ENCODE measurements around the gene BORCS8.
"Not testable (repeated sequence)": the region's sequence is repeated elsewhere in the genome, so short reads cannot be mapped to it uniquely, and the experiment has no call there.

Gene BORCS8

GRCh38 chr19:19179548-19180441, 12.2 kb downstream of the BORCS8 start:
- DNase-seq, result no peak

DNA sequence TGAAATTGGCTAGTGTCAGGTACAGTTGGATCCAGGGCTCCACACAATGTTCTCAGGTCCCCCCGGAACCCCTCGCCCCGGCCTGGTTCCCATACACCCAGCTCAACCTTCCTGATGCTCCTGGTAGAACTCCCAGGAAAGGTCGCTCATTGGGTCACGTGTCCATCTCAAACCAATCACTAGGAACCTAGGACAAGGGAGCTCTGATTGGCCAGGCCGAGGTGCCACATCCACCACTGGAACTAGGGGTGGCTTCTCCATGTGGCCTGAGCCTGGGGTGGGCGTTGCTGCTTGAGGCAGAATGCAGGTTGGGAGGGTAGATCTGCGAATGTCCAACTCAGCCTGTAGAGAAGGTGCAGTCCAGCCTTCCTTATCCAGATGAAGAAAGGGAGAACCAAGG, 15.0 kb downstream of the BORCS8 start:
- no peak for DNase-seq

- not testable (repeated sequence) for DNase-seq
Observed at GRCh38 chr19:19173243-19173642, 18.7 kb downstream of the BORCS8 start.

DNA sequence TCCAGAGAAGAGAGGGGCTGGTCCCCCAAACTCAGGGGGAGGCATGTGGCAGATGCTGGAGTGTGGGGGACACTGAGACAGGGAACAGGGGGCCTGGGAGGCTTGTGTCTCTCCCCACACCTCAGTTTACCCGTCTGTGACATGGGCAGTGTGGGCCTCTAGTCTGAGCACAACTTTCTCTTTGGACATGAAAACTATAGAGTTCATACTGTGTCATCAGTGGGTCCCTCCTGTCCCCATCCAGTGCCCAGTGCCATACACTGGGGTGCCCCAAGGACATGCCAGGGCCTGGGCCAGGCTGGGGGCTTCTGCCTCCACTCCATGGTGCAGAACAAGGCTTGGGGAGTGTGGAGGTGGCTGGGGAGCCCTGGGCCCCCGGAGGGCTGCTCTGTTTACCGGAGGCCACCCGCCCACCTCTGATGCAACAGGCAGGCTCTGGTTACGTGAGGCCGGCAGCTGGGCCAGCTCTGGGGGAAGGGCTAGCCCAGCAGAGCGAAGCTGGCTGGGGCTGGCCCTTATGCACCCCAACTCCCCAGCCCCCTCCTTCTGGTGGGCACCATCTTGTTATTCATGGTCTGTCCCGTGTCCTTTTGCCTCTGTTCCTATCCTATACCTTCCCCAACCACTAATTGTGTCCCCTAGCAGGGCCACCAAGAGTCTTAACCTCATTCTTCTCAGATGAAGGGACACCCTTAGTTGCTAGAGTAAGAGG, 20.0 kb downstream of the BORCS8 start:
- no peak for DNase-seq

DNA sequence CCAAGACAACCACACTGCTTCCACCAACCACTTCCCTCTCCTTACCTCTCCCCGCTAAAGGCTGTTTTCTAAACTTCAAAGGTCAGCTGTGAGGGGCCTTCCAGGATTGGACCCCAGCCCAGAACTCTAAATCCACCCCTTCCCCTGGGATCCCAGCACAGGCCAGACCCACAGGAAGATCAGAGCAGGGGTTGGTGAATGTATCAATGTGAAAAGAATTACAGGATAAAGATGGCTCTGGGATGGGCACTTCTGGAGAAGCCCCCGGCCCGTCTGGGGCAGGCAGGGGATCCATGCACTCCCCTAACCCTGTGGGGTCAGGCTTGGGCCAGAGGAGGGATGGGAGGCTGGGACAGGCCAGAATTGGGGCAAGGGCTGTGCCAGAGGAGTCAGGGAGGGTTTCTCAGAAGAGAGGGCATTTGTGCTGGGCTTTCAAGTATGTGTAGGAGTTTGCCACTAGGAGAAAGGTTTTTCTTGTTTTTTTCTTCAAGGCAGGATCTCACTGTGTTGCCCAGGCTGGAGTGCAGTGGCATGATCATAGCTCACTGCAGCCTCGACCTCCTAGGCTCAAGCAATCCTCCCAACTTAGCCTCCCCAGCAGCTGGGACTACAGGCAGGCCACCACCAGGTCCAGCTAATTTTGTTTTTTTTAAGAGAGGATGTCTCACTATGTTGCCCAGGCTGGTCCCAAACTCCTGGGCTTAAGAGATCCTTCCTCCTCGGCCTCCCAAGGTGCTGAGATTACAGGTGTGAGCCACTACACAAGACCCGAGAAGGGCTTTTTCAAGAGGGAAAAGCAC, 20.9 kb downstream of the BORCS8 start:
- DNase-seq, result no peak

DNA sequence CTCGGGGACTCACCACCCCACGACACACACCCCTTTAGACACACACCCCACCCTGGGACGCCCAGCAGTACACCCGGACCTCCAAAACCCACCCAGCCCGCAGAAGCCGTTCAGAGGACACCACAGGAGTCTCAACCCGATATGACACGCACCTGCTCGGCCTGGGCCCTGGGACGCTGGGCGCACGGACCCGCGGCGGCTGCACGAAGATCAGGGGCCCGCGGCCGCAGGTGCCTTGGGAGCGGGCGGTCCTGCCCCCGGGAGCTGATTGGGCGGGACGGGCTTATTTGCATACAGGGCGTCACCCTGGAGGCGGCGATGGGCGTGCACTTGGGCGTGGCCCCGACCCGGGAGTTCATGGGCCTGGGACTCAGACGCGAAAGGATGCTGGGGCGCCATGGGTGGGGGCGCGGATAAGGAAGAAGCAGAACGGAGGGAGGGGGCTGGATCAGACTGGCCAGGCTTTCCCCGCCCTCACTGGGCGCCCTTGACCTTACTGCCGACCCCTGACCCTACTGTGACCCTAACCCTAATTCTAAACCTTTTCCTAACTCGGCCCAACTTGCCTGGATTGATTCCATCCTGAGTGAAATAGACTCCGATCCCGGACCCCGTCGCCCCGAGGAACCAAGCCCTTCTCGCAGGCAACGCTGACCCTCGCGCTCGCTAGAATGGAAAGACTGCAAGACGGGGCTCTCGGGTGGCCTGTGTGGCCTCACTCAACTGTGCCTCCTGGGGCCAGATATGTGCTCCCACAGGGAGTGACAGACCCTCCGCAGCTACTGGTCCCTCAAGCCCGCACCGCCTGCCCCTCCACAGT, 21.7 kb downstream of the BORCS8 start, which contains the start of gene MEF2B:
Gene MEF2B (minus strand): TSS at position 211 of the 820 bp plus-strand sequence. CDS start 19,528 bp downstream, outside the sequence.
- peak in 4 of 14 donors; percentile 0 to 19 (median 4) for DNase-seq

DNA sequence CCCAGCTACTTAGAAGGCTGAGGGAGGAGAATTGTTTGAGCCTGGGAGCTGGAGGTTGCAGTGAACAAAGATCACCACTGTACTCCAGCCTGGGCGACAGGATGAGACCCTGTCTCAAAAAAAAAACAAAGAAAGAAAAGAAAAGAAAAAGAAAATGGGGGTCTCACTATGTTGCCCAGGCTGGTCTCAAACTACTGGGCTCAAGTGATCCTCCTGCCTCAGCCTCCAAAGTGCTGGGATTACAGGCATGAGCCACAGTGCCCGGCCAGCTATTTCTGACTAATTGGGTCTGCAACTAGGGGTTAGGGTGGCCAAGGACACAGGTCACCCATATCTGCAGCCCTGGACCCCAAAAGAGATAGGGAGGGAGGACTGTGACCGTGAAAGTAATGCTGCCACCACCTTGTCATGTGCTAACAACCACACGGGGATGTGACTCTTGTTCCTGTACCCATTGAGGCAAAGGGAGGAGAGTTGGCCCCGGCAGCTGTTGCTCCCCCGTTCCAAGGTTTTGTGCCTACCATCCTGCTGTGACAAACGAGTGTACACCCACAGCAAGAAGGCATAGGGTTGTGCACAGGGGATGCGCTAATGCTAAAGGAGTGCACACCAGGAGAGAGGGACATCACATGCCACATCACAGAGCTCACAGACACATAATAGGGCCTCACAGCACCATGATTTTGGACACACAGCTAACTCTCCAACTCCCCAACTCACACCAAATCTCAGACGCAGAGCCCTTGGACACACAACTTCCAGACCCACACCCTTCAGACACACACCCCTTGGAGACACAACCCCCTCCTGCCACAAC, 22.5 kb downstream of the BORCS8 start:
- no peak for DNase-seq

DNA sequence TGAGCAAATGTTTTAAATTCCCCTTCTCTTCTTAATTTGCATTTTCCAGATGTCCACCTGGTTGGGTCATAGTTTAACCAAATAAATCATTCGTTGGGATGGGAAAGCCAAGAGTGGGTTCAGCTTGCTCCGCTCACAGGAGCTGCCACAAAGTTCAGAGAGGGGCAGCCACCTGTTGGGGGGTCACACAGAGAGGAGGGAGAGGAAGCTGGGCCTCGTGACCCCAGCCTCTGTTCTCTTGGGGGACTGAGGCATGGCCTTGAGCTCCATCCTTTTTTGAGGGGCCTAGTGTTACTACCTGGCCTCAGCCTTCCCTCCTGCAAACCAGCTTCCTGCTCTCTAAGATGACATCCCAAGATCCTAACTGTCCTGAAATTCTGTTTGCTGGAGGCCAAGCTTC, 24.3 kb downstream of the BORCS8 start:
- no peak for DNase-seq

GRCh38 chr19:19165396-19165795, 26.6 kb downstream of the BORCS8 start:
- no peak for DNase-seq

DNA sequence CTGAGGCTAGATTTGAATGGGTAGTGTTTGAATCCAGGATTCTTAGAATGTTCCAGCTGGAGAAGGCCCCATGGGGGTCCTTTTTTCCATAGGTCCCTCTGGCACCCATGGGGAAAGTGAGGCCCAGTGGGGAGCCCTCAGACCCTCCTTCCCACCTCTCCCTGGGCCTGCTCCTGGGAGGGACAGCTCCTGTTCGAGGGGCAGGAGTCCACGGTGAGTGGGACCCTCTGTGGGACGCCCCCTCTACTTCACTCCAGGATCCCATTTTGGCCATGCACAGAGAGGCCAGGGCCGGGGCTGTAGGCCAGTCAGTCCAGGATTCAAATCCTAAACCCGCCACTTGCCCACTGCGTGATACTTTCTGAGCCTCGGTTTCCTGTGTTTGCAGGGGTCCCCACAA, 29.5 kb downstream of the BORCS8 start:
- DNase-seq, result no peak

- no peak for DNase-seq
Observed at GRCh38 chr19:19160461-19161035, 31.4 kb downstream of the BORCS8 start.

DNA sequence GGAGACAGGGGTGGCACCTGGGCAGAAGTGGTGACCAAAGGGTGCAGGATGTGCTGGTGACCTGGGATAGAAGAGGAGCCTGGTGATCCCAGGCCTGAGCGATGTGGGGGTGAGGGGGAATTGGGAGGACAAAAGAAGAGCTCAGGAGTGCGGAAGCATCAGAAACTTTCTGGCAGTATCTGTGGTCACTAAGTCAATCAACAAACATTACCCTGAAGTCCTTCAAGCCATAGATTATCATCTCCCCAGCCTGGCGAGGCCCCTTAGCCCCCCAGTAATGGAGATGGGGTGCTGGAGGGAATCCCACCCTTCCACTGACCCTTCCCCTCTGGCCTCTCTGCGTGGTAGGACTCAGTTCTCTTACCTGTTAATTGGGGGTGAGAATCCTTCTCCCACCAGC, 32.4 kb downstream of the BORCS8 start:
- no peak for DNase-seq

DNA sequence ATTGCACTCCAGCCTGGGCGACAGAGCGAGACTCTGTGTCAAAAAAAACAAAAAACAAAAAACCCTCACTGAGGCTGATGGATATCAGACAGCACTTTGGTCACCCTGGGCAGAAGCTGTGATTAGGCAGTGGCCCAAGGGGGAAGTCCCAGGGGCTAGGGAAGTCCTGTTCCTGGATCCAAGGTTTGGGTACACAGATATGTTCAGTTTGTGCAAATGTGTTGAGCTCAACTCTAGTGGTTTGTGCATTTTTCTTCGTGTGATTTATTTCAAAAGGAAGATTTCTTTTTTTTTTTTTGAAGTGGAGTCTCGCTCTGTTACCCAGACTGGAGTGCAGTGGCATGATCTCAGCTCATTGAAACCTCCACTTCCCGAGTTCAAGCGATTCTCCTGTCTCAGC, 34.1 kb downstream of the BORCS8 start:
- no peak for DNase-seq

DNA sequence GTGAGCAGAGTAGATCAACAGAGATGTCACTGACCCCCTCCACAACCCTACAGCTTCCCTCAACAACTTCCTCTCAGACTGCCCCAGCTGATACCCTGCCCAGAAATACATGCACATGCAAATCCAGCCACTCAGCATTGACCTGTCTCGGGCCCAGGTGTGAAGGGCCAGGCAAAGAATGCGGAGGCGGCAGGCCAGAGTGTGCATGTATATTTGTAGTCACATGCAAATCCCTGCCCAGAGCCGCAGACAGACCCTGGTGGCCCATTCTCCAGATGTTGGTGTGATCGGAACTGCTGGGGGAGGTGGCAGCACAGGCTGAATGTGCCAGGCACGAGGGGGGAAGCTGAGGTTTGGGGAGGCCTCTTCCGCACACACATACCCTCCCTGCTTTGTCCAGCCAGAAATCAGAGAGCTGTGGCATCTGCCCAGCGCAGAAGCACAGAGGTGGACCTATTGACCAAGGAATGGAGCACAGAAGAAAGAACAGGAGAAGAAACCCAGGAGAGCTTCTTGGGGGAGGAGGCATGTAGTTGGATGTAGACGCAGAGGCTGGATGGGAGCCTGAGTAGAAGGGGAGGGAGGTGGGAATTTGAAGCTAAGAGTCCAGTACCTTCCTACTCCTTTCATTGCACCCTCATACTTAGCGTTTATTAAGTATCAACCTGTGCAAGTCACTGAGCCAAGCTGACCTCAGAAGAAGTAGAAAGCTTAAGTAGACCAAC, 36.3 kb downstream of the BORCS8 start:
- DNase-seq, result no peak

DNA sequence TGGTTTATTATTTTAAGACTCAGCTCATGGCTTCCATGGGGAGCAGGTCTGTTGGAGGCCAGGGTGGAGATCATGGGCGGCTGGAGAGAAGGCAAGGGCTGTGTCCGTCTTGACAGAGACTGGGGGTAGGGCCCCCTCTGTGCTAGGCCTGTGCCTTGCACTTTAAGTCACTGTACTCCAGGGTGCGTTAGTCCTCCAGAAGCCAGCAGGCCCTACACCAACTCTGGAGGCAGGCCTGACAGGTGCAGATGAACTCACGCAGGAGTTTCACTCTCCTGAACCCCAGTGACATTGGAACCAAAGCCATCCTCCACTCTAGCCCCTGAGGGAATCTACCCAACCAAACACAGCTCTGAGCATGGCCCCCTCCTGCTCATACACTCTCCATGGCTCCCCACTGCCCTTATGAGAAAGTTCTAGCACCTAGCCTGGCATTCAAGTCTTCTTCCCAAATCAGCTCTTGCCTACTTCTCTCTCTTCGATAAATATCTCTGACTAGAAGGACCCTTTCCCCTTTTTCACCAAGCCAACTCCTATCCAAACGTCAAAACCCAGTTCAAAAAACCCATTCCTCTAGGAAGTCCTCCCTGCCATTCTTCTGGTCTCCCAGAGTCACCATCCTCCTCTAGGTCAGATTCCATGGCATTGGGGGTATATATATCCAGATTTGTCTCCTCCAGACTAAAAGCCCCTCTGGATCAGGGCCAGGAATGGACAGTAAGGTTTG, 37.0 kb downstream of the BORCS8 start:
- no peak for DNase-seq

GRCh38 chr19:19152668-19153384, 39.1 kb downstream of the BORCS8 start:
- DNase-seq, result no peak

- DNase-seq, result no peak
Observed at GRCh38 chr19:19151418-19151817, 40.5 kb downstream of the BORCS8 start.

- DNase-seq, result no peak
Observed at GRCh38 chr19:19149435-19149834, 42.5 kb downstream of the BORCS8 start.

DNA sequence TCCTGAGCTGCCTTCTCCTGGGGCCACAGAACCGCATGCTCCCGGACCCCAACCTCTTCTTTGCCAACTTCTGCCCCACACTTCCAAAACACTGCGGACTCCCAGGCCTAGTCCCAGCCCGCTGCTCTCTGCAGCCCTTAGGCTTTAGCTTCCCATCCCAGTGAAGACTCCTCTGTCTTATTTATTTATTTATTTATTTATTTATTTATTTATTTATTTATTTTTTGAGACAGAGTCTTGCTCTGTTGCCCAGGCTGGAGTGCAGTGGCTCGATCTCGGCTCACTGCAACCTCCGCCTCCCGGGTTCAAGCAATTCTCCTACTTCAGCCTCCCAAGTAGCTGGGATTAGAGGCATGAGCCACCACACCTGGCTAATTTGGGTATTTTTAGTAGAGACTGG, 43.4 kb downstream of the BORCS8 start:
- DNase-seq, result not testable (repeated sequence)

All from C1 segment of cervical spinal cord (tissue), 14 donors.